NK-92 (cell line): ENCODE results near the gene EMC6.

Experiments
- DNase-seq: peaks from one replicate; lab custom pipeline; 2025; ENCODE audit not compliant: unreplicated experiment; lab: John Stamatoyannopoulos, UW

Gene EMC6

DNA sequence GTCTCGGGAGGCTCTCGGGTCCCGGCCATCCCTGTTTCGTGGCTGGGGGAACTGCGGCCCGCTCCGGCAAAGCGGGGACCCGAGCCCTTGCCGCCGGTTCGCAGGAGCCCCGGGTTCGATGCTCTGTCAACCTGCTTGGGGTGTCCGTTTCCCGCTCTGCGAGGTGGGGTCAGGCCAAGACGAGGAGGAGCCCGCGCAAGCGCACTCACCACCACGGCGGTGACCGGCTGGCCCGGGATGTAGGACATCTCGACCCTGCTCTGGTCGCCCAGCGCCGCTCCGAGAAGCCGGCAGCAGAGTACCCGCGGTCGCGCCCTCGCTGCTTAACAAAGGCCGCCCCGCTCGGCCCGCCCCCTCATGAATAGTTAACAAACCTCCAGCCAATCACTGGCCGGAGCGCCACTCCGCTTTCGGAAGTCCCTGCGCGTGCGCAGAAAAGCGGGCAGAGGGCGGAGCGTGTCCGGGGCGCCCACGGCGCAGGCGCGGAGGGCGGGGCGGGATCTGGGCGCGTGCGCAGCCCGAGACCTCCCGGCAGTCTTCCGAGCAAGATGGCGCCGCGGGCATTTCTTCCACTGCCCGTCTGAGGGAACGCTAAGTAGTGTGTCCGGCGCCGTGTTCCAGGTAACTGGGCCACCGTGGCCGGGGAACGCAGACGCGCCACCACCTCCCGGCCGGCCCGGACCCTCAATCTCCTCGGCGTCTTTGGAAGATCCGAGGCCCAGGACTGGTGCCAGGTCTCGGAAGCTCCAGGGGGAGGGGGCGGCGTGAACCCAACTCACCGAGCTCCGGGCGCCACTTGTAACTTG is at the start of gene EMC6, which contains the start of gene TAX1BP3:
Gene EMC6 (plus strand): TSS at position 534 of the 806 bp plus-strand sequence. CDS start 335 bp downstream, outside the sequence.
Gene TAX1BP3 (minus strand): TSS at position 300 of the 806 bp plus-strand sequence. CDS start 52 bp downstream, at position 248.
- peak; percentile 80 for DNase-seq

DNA sequence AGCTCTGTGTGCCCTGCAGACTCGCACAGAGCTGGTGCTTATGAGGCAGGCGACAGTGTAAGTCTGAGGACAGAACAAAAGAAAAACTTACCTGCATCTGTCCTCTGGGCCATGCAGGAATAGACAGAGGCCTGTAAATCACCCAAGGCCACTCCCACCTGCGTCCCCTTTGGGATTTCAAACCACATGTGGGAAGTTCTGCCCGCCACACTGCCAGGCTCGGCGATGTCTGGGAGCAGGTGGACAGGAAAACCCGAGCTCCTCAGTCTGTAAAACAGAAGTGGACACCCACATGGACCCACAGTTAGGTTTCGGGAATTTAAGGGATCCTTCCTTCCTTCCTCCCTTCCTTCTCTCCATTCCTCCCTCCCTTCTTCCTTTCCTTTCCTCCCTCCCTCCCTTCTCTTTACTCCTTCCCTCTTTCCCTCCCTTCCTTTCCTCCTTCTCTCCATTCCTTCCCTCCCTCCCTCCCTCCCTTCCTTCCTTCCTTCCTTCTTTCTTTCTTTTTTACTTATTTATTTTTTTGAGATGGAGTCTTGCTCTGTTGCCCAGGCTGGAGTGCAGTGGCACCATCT is 47.4 kb upstream of the EMC6 start:
- no peak for DNase-seq

DNA sequence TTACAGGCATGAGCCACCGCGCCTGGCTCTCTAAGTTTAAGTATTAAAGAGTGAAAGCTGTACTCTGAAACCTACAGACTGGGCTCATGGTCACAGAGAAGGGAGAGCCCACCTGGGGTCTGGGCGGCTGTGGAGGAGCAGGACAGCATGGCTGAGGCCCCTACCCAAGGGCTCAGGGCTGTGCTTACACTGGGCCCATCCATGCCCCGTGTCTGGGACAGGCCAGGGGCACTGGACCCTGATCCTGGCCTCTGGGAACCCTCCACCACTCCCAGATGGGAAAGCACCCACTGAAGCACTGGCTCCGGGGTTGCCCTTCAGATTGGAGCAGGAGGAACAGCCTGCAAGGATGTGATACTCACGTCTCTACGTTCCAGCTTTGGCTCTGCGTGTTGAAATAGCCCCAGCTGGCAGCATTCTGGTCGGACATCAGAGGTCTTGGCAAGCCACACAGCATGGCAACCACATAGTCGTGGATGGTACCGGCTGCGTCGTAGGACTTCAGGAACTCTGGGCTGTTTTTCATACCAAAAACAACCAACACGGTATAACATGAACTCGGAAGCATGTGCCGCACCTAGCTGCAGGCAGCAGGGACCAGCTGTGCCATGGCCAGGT is 45.5 kb upstream of the EMC6 start:
- no peak for DNase-seq

DNA sequence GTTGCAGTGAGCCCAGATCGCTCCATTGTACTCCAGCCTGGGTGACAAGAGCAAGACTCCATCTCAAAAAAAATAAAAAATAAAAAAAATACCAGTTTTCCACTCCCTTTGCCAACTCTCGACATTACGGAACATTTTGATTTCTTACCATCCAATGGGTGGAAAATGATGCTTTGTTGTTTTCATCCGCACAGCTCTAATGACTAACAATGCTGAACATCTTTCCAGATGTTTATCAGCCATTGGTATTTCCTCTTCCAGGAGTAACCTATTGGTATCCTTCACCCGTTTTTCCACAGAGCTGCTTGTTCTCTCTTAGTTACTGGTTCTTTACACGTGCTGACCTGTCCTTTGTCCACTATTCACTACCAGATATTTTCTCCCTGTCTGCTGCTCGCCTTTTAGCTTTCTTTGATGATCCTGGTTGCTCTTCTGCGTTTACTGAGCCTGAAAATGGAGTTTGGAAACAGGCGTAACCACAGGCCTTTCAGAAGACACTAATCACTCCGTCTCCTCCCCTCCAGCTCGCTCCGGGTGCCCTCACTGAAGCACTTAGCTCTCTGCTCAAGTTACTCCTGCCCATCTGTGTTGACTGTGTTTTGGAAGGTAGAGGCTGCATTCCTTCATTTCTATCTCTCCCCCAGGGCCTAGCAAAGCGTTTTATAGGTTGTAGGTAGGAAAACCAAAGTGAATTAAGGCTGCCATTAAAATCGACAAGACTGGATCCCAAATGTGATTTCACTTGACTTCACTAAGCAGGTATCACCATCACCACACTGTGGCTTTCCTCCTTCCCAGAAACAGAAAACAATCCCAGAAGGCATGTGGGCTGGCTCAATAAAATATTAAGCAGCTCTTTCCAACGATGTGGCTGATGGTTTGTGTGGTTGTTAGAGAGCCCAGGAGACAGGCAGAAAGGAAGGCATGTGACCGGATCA is 41.5 kb upstream of the EMC6 start:
- DNase-seq: no peak

DNA sequence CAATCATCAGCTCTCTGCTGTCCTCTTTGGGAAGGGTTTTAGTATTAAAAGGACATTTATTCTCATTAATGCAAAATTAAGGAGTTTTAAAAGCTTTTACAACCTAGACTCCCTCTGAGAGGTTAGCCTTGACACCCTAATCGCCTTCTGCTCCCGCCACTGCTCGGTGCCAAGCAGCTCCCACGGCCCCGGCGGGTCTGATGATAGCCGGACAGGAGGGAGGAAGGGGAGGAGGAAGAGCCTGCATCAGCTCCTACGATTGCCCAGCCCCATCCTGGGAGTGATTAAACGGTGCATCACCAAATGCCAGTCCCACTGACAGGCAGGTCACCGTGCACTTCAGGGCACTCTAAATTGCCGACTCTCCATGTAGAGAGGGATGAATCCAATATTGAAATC is 40.8 kb upstream of the EMC6 start:
- no peak for DNase-seq

DNA sequence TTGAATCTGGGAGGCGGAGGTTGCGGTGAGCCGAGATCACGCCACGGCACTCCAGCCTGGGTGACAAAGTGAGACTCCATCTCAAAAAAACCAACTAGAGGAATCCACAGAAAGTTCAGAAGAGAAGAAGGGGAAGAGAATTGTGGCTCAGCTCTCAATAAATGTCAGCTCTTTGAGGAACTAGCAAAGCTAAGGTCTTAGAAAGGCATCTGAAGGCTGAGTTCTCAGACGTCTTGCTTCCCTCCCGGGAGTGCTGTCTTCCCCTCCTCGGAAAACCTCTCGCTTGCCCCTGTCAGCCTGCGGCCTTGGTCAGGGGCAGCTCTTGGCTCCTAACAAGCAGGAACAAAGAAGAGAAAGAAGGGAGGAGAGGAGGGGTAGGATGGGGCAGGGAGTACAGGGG is 37.8 kb upstream of the EMC6 start:
- DNase-seq: no peak

DNA sequence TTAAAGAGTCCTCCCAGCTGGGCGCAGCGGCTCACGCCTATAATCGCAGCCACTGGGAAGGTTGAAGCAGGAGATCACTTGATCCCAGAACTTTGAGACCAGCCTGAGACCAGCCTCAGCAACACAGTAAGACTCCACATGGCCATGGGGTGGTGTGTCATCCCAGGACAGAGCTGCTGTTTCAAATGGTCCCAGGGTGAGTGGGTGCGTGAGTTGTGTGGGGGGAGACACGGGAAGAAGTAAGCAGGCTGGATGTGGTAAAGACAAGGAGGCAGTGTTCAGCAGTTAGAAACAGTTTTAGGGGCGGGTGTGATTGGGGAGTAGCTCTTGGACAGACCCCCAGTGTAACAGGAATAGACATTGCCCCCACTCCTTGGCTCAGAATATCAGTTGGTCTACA is 36.3 kb upstream of the EMC6 start:
- no peak for DNase-seq

DNA sequence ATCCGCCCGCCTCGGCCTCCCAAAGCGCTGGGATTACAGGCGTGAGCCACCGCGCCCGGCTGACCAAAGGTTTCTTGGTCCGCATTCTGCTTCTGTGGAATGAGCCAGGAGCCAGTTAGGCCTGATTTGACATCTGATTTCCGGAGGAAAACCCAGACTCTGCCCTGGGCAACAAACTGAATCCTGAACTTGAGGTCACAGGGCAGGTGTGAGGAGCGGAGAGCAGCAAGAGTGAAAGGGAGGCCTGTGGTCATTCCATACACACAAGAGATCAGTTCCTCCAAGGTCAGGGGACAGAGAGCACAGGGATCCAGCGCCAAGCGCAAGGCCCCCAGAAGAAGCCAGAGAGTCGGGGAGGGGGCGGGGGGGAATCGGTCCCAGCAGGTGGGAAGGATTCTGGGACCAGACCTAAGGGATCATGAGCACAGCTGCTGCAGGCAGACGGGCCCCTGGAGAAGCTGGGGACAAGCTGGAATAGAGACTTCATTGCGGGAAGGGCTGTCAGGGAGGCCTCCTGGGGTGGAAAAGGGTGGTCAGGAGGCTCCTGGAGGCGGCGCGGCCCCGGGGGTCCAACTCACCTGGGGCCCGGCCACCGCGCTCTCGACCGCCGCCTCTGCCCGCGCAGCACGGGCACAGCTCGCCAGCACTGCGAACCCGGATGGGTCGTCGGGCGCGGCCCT is 33.0 kb upstream of the EMC6 start:
- no peak for DNase-seq

DNA sequence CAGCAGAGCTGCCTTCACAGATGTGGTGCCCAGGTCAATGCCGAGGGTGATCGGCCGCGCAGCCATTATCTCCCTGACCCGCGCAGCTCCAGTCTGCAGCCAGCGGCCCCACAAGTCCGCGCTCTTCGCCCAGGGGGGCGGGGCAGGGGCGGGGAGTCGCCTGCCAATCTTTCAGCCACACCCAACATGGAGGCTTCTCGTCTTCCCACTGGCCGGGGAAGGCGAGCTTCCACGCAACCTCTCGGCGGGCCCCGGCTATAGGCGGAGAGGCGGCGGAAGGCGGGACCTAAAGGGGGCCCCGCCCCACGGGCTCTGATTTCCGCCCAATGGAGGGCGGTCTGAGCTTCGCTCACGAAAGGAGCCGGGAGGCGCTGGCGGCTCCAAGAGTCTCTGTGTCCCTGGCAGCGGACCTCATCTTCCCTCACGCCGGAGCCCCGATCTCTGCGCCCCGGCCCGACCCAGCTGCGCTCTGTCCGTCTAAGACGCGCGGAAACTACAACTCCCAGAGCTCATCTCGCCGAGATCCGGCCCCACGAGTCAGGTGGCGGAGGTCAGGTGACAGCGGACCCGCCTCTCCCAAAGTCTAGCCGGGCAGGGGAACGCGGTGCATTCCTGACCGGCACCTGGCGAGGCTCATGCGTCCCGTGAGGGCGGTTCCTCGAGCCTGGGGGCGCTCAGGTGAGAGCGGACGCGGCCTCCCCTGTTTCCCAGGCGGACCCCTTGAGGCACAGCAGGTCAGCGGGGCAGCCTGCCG is 32.3 kb upstream of the EMC6 start, which contains the start of the genes CTNS and SHPK:
Gene CTNS (plus strand): TSS at position 607 of the 754 bp plus-strand sequence. CDS start 3,447 bp downstream, outside the sequence.
Gene SHPK (minus strand): TSS at position 97 of the 754 bp plus-strand sequence. CDS start 31 bp downstream, at position 66.
- peak; percentile 58 for DNase-seq

DNA sequence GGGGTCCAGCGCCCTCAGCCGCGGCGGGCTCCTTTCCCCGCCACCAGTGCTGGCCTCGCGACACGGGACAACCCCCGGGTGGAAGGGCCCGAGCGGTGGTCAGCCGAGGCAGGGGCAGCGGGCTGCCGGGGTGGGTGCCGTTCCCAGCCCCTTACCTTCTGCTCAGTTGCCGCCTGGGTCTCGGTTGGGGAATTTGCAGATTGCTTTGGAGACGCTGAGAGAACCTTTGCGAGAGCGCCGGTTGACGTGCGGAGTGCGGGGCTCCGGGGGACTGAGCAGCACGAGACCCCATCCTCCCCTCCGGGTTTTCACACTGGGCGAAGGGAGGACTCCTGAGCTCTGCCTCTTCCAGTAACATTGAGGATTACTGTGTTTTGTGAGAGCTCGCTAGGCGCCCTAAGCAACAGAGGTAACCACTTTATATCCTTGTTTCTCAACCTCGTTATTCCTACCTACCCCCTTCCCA is 31.7 kb upstream of the EMC6 start:
- no peak for DNase-seq

DNA sequence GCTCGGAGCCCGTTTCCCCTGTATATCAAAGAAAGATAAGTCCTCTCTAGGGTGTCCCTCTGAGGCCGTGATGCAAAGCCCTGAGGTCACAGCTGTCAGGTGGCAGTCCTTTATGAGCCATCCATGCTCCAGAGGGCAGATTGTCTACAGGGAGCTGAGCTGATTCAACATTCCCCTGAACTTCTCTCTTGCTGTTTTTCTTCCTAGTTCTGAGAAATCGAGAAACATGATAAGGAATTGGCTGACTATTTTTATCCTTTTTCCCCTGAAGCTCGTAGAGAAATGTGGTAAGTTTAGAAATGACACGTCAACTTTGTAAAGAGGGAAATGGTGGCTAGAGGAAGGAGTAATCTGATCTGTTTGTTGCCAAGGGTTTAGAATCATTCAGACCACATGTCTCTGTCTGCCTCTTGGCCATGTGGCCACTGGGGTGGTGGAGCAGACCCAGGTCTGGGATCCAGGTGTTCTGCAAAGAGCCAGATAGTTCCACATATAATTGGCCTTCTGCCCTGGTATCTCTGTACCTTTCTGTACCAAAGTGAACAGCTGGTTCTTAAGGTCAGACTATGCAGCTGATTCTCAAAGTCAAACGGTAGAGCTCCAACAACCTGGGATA is 28.5 kb upstream of the EMC6 start:
- no peak for DNase-seq

DNA sequence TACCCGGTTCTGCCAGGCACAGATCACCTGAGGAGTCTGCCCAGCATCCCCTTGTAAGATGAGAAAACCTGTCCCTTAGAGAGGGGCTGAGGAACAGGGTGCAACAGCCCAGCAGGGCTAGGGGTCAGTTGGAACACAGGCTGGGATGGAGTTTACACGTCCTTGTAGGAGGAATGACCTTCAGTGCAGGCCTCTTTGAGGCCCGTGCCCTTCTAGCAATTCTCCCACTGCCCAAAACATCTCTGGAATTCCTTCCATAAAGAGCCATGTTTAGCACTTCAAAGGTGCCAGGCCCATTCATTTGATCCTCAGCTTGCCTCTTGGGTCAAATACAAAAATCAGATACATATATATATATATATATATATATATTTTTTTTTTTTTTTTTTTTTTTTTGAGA is 27.6 kb upstream of the EMC6 start:
- DNase-seq: no peak

DNA sequence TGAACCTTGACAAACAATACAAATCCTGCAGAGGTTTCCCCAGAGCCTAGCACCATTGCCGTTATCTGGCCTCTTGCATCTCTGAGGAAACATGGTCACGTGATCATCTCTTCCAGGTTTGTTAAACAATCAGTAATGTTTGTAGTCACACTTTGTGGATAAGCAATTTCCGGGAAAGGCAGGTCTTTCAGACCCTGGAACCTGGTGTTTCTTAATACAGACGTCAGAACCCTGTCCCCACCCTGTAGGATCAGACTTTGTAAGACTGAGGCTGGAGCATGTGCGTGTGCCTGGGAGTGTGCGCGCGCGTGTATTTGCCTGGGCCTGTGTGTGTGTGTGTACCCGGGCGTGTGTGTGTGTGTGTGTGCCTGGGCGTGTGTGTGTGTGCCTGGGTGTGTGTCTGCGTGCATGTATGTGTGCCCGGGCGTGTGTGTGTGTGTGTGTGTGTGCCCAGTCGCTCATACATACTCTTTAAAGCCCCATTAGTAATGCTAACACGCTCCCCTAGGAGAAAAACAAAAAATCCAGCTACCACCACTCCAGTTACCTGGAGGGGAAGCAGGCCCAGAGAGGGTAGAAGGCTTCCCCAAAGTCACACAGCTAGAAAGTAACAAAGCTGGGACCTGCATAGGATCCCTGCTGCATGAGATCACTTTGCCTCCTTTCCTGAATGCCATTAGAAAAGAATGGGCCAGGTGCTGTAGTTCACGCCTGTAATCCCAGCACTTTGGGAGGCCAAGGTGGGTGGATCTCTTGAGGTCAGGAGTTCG is 26.7 kb upstream of the EMC6 start:
- DNase-seq: no peak

DNA sequence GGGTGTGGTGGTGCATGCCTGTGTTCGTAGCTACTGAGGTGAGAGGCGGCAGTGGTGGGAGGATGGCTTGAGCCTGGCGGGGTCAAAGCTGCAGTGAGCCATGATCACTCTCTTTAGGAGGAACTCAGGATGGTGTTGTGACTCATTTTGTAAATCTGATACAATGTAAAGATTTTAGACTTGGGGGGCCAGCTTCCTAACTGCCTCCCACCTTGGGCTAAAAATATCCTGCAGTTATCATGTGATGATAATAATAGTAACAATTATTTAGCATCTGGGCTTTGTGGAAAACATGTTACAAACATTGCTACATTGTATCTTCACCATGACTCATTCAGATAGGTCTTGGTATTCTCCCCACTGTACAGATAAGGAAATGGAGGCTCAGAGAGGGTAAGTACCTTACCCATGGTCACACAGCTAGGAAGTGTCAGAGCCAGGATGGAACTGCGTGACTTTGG is 24.7 kb upstream of the EMC6 start:
- no peak for DNase-seq

DNA sequence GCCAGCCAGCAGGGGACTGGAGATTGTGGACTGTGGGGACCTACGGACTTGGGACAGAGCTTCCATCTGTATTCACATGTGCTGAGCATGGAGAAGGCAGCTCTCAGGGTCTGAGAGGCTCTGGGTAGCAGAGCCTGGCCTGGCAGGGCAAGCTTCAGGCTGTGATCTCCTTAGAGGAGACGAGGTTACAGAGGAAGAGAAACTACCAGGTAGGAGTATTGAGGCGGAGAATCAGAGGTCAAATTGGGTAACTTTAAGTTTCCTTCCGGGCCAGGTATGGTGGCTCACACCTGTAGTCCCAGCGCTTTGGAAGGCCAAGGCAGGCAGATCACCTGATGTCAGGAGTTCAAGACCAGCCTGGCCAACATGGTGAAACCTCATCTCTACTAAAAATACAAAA is 23.3 kb upstream of the EMC6 start:
- no peak for DNase-seq

DNA sequence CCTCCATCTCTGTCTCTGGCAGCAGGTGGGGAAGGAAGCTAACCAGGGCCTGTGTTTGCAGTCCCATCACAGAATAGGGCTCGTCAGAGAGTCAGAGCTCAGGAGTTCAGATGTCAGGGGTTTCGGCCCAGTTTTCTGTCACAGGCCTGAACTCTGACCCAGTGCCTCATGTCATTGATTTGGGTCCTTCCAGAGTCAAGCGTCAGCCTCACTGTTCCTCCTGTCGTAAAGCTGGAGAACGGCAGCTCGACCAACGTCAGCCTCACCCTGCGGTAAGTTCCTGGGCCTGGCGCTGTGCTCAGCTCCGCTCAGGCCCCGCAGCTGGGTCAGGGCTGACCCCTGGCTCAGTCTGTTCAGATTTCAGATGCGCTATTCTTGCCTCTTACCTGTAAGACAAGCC is 21.4 kb upstream of the EMC6 start:
- DNase-seq: no peak

DNA sequence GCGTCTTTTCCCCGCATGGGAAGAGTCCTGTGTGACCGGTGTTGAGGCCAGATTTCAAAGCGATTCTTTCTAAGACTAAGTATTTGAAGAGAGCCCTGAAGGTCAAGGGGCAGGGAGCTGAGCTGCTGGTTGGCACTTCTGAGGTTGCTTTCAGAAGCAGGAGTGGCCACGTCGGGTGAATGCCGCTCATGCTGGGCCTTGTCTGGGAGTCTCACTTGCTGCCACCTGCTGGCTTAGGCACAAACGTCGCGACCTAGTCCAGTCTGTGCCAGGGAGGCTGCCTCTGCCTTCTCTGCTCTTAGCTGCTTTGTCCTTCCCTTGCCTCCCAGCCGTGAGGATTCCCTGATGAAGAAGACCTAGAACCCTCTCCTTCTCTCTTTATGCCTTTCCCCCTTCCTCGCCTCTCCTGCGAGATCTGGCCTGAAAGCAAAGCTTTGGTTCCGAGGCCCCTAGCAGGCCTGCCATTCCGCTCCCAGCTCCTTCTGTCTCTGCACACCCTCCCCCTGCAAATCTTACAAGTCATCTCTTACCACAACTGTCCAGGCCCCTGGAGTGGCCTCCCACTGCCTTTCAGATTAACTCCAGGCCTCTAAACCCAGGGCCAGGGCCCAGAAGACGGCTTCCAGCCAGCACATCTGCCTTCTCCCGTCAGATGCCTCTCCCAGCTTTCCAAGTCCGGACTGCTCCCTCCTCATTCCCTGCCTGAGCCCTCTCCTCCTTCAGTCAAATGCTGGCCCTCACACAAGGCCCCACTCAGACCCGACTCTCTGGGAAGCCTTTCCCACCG is 20.6 kb upstream of the EMC6 start:
- no peak for DNase-seq
